ENCODE results near the gene TECPR2. TPM values are rescaled to one million over a fixed set of nuclear protein-coding genes. Genes with fewer than 3 reads are reported as not detected.

Gene TECPR2
- polyA plus RNA-seq, 1 experiment: 12.4 TPM

- TF ChIP-seq, protein P1, sequence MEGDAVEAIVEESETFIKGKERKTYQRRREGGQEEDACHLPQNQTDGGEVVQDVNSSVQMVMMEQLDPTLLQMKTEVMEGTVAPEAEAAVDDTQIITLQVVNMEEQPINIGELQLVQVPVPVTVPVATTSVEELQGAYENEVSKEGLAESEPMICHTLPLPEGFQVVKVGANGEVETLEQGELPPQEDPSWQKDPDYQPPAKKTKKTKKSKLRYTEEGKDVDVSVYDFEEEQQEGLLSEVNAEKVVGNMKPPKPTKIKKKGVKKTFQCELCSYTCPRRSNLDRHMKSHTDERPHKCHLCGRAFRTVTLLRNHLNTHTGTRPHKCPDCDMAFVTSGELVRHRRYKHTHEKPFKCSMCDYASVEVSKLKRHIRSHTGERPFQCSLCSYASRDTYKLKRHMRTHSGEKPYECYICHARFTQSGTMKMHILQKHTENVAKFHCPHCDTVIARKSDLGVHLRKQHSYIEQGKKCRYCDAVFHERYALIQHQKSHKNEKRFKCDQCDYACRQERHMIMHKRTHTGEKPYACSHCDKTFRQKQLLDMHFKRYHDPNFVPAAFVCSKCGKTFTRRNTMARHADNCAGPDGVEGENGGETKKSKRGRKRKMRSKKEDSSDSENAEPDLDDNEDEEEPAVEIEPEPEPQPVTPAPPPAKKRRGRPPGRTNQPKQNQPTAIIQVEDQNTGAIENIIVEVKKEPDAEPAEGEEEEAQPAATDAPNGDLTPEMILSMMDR (IDR thresholded peaks at IDR 0.05; ENCODE audit: low read depth, low read length): no peak
- ChIA-PET POLR2A (interaction anchor here (0.6 kb wide), 1 partner anchor 39 kb away, joined by 7 read pairs; no protein-coding TSS in a partner anchor), CTCF (interaction anchor here (1.0 to 1.8 kb wide), 2 partner anchors 12 to 13 kb away, joined by 4 to 7 read pairs; no protein-coding TSS in a partner anchor)
- Histone ChIP-seq H3K27ac (ENCODE audit: low read depth, low read length) (no peak overlapping the region), H3K27me3 (ENCODE audit: control insufficient read depth, insufficient read depth, low read length) (no peaks in the 10 kb centered on the region), H3K4me3 (ENCODE audit: low read depth, low read length) (no peak overlapping the region), H3K9me3 (ENCODE audit: control insufficient read depth, insufficient read depth, low read length) (no peaks in the 10 kb centered on the region; the same call in 1 of the 2 replicates)
- DNase-seq (ENCODE audit: low read depth, low spot score): no peak
These were observed 88.3 kb downstream of the TECPR2 start for GRCh38 chr14:102451064-102451352.

DNA sequence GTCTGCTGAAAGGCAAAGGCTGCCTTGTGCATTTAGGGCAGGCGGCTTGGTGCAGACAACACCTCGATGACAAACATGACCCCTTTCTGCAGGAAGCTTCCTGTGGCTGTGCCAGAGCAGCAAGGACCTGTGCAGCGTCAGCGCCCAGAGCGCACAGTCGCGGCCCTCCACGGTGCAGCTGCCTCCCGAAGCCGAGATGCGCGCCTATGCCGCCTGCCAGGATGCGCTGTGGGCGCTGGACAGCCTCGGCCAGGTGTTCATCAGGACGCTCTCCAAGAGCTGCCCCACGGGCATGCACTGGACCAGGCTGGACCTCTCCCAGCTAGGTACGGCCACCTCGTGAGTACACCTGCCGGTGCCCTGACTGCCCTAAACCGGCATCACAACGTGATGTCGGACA, 89.6 kb downstream of the TECPR2 start:
- H3K27ac ChIP-seq (ENCODE audit: low read depth, low read length): no peak overlapping the region
- POLR2A ChIA-PET: no interaction called here
- DNase-seq (ENCODE audit: low read depth, low spot score): no peak
- H3K4me3 ChIP-seq (ENCODE audit: low read depth, low read length): no peak overlapping the region
- CTCF ChIA-PET: interaction anchor here (1.3 kb wide), 1 partner anchor 14 kb away, joined by 4 read pairs; no protein-coding TSS in a partner anchor
- no peaks in the 10 kb centered on the region; the same call in 1 of the 2 replicates for H3K9me3 ChIP-seq (ENCODE audit: control insufficient read depth, insufficient read depth, low read length)
- TF ChIP-seq, protein P1 (IDR thresholded peaks at IDR 0.05; ENCODE audit: low read depth, low read length): no peak
- H3K27me3 ChIP-seq (ENCODE audit: control insufficient read depth, insufficient read depth, low read length): no peaks in the 10 kb centered on the region

DNA sequence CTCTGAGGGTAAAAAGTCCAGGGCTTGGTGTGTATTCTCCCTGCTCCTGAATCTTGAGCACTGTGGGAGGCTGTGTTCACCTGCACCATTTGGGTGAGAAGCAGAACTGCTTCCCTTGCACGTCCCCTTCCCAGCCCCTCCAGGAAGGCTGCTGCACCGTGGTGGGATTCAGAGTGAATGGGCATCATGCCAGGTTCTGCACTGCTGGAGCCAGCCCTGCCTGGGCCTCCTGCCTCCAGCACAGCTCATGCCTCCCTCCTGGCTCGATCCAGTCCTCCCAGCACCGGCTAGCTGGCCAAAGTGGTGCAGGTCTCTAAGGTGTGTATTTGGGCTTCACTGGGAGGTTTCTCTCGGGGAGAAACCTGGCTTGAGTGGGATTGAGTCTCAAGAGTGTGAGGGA, 92.0 kb downstream of the TECPR2 start:
- Histone ChIP-seq H3K27ac (ENCODE audit: low read depth, low read length) (no peak overlapping the region), H3K27me3 (ENCODE audit: control insufficient read depth, insufficient read depth, low read length) (no peaks in the 10 kb centered on the region), H3K9me3 (ENCODE audit: control insufficient read depth, insufficient read depth, low read length) (no peaks in the 10 kb centered on the region; the same call in 1 of the 2 replicates), H3K4me3 (ENCODE audit: low read depth, low read length) (no peak overlapping the region)
- TF ChIP-seq, protein P1 (IDR thresholded peaks at IDR 0.05; ENCODE audit: low read depth, low read length): no peak
- POLR2A ChIA-PET: no interaction called here
- DNase-seq (ENCODE audit: low read depth, low spot score): no peak
- CTCF ChIA-PET: interaction anchor here (1.3 kb wide), 1 partner anchor 16 kb away, joined by 4 read pairs; no protein-coding TSS in a partner anchor

- POLR2A ChIA-PET: no interaction called here
- TF ChIP-seq, protein P1 (IDR thresholded peaks at IDR 0.05; ENCODE audit: low read depth, low read length): no peak
- CTCF ChIA-PET: interaction anchor here (2.3 kb wide), 1 partner anchor 19 kb away, joined by 7 read pairs; no protein-coding TSS in a partner anchor
- Histone ChIP-seq H3K9me3 (ENCODE audit: control insufficient read depth, insufficient read depth, low read length) (no peaks in the 10 kb centered on the region; the same call in 1 of the 2 replicates), H3K27ac (ENCODE audit: low read depth, low read length) (no peak overlapping the region), H3K27me3 (ENCODE audit: control insufficient read depth, insufficient read depth, low read length) (no peaks in the 10 kb centered on the region), H3K4me3 (ENCODE audit: low read depth, low read length) (no peak overlapping the region)
- DNase-seq (ENCODE audit: low read depth, low spot score): no peak
These were observed 94.8 kb downstream of the TECPR2 start for GRCh38 chr14:102457509-102457908.

DNA sequence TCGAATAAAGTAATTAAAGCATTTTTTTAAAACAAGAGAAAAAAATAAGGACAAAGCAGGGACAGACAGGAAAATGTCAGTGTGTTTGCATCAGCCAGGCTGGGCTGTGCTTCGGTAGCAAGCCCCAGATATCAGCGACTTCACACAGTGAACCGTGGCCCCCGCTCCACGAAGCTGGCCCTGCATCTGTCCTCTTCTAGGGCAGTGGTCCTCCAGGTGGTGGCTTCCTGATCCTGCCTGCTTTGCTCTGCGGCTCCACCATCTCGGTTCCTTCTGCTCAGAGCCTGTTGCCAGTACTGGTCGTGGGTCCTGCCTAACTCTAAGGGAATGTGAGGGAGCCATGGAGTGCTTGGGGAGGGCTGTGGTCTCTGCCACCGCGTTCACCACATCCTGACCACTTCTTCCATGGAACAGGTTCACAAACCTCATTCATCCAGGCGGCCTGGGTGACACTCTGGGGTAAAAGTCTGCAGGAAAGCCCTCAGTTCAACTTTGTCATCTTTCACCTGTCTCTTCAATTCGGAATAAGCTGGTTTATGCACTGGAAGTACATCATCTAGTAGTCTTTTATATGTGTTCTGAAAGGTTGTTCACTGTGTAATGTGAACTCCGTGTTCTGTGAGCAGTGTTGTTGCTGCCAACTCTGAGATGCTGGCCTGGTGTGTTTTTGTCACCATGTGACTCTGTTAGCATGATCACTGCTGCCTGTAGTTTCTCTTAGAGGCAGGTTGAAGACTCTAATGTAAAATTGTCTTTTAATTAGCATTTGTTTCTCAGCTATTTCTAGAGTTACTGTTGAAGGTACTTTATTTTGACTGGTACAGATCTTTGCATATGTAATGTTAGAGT, 99.0 kb downstream of the TECPR2 start:
- TF ChIP-seq, protein P1 (IDR thresholded peaks at IDR 0.05; ENCODE audit: low read depth, low read length): no peak
- no peaks in the 10 kb centered on the region; the same call in 1 of the 2 replicates for H3K9me3 ChIP-seq (ENCODE audit: control insufficient read depth, insufficient read depth, low read length)
- POLR2A ChIA-PET: no interaction called here
- CTCF ChIA-PET: interaction anchor here (0.6 to 1.0 kb wide), 2 partner anchors 24 to 133 kb away, joined by 4 to 5 read pairs; no protein-coding TSS in a partner anchor
- no peaks in the 10 kb centered on the region for H3K27me3 ChIP-seq (ENCODE audit: control insufficient read depth, insufficient read depth, low read length)
- DNase-seq (ENCODE audit: low read depth, low spot score): no peak
- no peak overlapping the region for H3K27ac ChIP-seq (ENCODE audit: low read depth, low read length)
- no peak overlapping the region for H3K4me3 ChIP-seq (ENCODE audit: low read depth, low read length)
